OCI-LY3 (cell line): ENCODE data around the gene NXF2B.

Experiments used
- H2AFZ ChIP-seq: fragments of 200-600, 300-600 bp; shearing (Covaris generic); 2 replicates; pipeline ENCODE4 v1.6.0; 2014; ENCODE audit warnings: antibody characterized with exemption, low read depth, low read length
- H3K27ac ChIP-seq: fragments of 200-600, 300-600 bp; sonication (generic); 2 replicates; pipeline ENCODE4 v1.5.1; 2014; ENCODE audit warnings: mild to moderate bottlenecking, low read length, moderate library complexity, mixed read lengths
- H3K27me3 ChIP-seq: fragments of 200-600, 300-600 bp; sonication (generic); 2 replicates; pipeline ENCODE4 v1.6.1; 2014; ENCODE audit warnings: low read depth, low read length, mixed read lengths
- H3K36me3 ChIP-seq: fragments of 200-600, 300-600 bp; sonication (generic); replicated peaks from 2 replicates; pipeline ENCODE3; 2014; ENCODE audit warnings: low read depth, low read length, mixed read lengths
- H3K4me1 ChIP-seq: fragments of 300-600, 200-600 bp; sonication (generic); 2 replicates; pipeline ENCODE4 v1.6.1; 2014; ENCODE audit warnings: low read length, mixed read lengths
- H3K4me2 ChIP-seq: fragments of 200-600, 300-600 bp; sonication (generic); 2 replicates; pipeline ENCODE4 v1.6.1; 2014; ENCODE audit warnings: low read length, mixed read lengths
- H3K4me3 ChIP-seq: fragments of 300-600, 200-600 bp; sonication (generic); 2 replicates; pipeline ENCODE4 v1.5.1; 2014; ENCODE audit warnings: antibody characterized with exemption, mild to moderate bottlenecking, low read length, moderate library complexity
- H3K79me2 ChIP-seq: fragments of 300-600, 200-600 bp; shearing (Covaris generic); 2 replicates; pipeline ENCODE4 v1.6.1; 2014; ENCODE audit warnings: mild to moderate bottlenecking, low read length, mixed read lengths
- H3K9ac ChIP-seq: fragments of 300-600, 200-600 bp; shearing (Covaris generic); 2 replicates; pipeline ENCODE4 v1.6.0; 2014; ENCODE audit warnings: mild to moderate bottlenecking, low read length, moderate library complexity
- H3K9me3 ChIP-seq: fragments of 200-600, 300-600 bp; shearing (Covaris generic); 2 replicates; pipeline ENCODE4 v1.6.1; 2014; ENCODE audit warnings: low read length, mixed read lengths; ENCODE audit not compliant: insufficient read depth
- H4K20me1 ChIP-seq: fragments of 200-600, 300-600 bp; sonication (generic); 2 replicates; pipeline ENCODE4 v1.6.1; 2016; ENCODE audit warnings: low read length, mixed read lengths; ENCODE audit not compliant: insufficient read depth
- CTCF ChIP-seq: fragments of 200-600, 300-600 bp; sonication (generic); IDR thresholded peaks from 2 replicates; pipeline ENCODE4 v1.5.1; 2014; ENCODE audit warnings: antibody characterized with exemption, low read length, low read depth
- EZH2phosphoT487 ChIP-seq: fragments of 200-600 bp; shearing (Covaris generic); IDR thresholded peaks from 2 replicates; pipeline ENCODE4 v1.6.1; 2018; ENCODE audit warnings: antibody characterized with exemption, mixed run types, low read depth

Gene NXF2B

GRCh38 chrX:102341867-102342266 is 97.9 kb downstream of the NXF2B start:
- Histone ChIP-seq H3K4me2 (no peak overlapping the region), H4K20me1 (no peaks in the 10 kb centered on the region), H3K4me3 (no peak overlapping the region), H2AFZ (no peak overlapping the region), H3K27me3 (no peaks in the 10 kb centered on the region), H3K27ac (no peak overlapping the region), H3K4me1 (no peaks in the 10 kb centered on the region), H3K79me2 (no peaks in the 10 kb centered on the region), H3K36me3 (no peaks in the 10 kb centered on the region), H3K9me3 (no peaks in the 10 kb centered on the region), H3K9ac (no peak overlapping the region)
- TF ChIP-seq CTCF (no peak), EZH2phosphoT487 (no peak)

- Histone ChIP-seq H3K4me1 (no peaks in the 10 kb centered on the region), H4K20me1 (no peaks in the 10 kb centered on the region), H3K27ac (no peak overlapping the region), H2AFZ (no peak overlapping the region), H3K9me3 (no peaks in the 10 kb centered on the region), H3K4me3 (no peak overlapping the region), H3K27me3 (no peaks in the 10 kb centered on the region), H3K4me2 (no peak overlapping the region), H3K36me3 (no peaks in the 10 kb centered on the region), H3K79me2 (no peaks in the 10 kb centered on the region), H3K9ac (no peak overlapping the region)
- TF ChIP-seq CTCF (no peak), EZH2phosphoT487 (no peak)
These were observed 100.2 kb downstream of the NXF2B start for GRCh38 chrX:102339312-102340298.

- Histone ChIP-seq H3K4me1 (no peaks in the 10 kb centered on the region), H3K27me3 (no peaks in the 10 kb centered on the region), H3K4me2 (no peak overlapping the region), H3K4me3 (no peak overlapping the region), H3K27ac (no peak overlapping the region), H2AFZ (no peak overlapping the region), H4K20me1 (no peaks in the 10 kb centered on the region), H3K79me2 (no peaks in the 10 kb centered on the region), H3K9me3 (no peaks in the 10 kb centered on the region), H3K36me3 (no peaks in the 10 kb centered on the region), H3K9ac (no peak overlapping the region)
- TF ChIP-seq CTCF (no peak), EZH2phosphoT487 (no peak)
These were observed 101.6 kb downstream of the NXF2B start for GRCh38 chrX:102338162-102338561.
